HepG2 (cell line): ENCODE data around the gene ATRIP. TPM values are rescaled to one million over a fixed set of nuclear protein-coding genes. Genes with fewer than 3 reads are reported as not detected.

Source experiments
- HMG20B ChIP-seq: conservative IDR thresholded peaks from 2 replicates; pipeline ENCODE4 v1.6.1; 2016; ENCODE audit warnings: missing genetic modification reagents, missing compliant biosample characterization
- HMGA1 ChIP-seq: sonication (generic); formaldehyde crosslinking; conservative IDR thresholded peaks from 2 replicates; pipeline ENCODE4 v1.4.0; 2020; ENCODE audit warnings: missing genetic modification reagents
- JUND ChIP-seq: sonication (generic); formaldehyde crosslinking; IDR thresholded peaks from 2 replicates; pipeline ENCODE4 v1.8.0; 2022; ENCODE audit warnings: mild to moderate bottlenecking, missing genetic modification reagents
- KDM2A ChIP-seq: sonication (generic); formaldehyde crosslinking; IDR thresholded peaks from 2 replicates; pipeline ENCODE4 v1.4.0; 2020; ENCODE audit warnings: low read depth, missing genetic modification reagents, borderline replicate concordance
- KDM4B ChIP-seq: sonication (generic); formaldehyde crosslinking; IDR thresholded peaks from 2 replicates; pipeline ENCODE4 v1.4.0; 2020; ENCODE audit warnings: missing genetic modification reagents
- MED13 ChIP-seq: sonication (generic); formaldehyde crosslinking; IDR thresholded peaks from 2 replicates; pipeline ENCODE4 v1.5.0; 2020; ENCODE audit warnings: missing genetic modification reagents
- MLLT10 ChIP-seq: sonication (generic); formaldehyde crosslinking; IDR thresholded peaks from 2 replicates; pipeline ENCODE4 v1.4.0; 2020; ENCODE audit warnings: missing genetic modification reagents
- ONECUT2 ChIP-seq: sonication (generic); formaldehyde crosslinking; IDR thresholded peaks from 2 replicates; pipeline ENCODE4 v1.4.0; 2020; ENCODE audit warnings: missing genetic modification reagents
- SIX4 ChIP-seq: sonication (generic); formaldehyde crosslinking; IDR thresholded peaks from 2 replicates; pipeline ENCODE4 v1.4.0; 2020; ENCODE audit warnings: missing genetic modification reagents
- SKI ChIP-seq: fragments of 450-650 bp; IDR thresholded peaks from one replicate; pipeline ENCODE4 v1.6.1; 2018; ENCODE audit warnings: mild to moderate bottlenecking; ENCODE audit not compliant: partially characterized antibody
- SOX6 ChIP-seq, 2 experiments: fragments of 450-650 bp in 1 of 2; sonication (generic) in 1 of 2; formaldehyde crosslinking in 1 of 2; IDR thresholded peaks; 2 replicates each; pipeline versions ENCODE4 v1.4.0 to v1.6.1; 2017 to 2020; ENCODE audit warnings: antibody characterized with exemption in 1 of 2, mild to moderate bottlenecking in 1 of 2, missing genetic modification reagents in 1 of 2
- SSRP1 ChIP-seq: IDR thresholded peaks from 2 replicates; pipeline ENCODE4 v1.6.1; 2016; ENCODE audit warnings: control low read depth
- ZFP62 ChIP-seq: sonication (generic); formaldehyde crosslinking; IDR thresholded peaks from 2 replicates; pipeline ENCODE4 v1.4.0; 2020; ENCODE audit warnings: missing genetic modification reagents
- ZHX1 ChIP-seq: sonication (generic); formaldehyde crosslinking; IDR thresholded peaks from 2 replicates; pipeline ENCODE4 v1.8.1; 2022; ENCODE audit warnings: low read depth, mild to moderate bottlenecking, missing genetic modification reagents
- ZIK1 ChIP-seq: sonication (generic); formaldehyde crosslinking; IDR thresholded peaks from 2 replicates; pipeline ENCODE4 v1.5.0; 2020; ENCODE audit warnings: mild to moderate bottlenecking, low read depth, missing genetic modification reagents, borderline replicate concordance
- ZNF225 ChIP-seq: sonication (generic); formaldehyde crosslinking; IDR thresholded peaks from 2 replicates; pipeline ENCODE4 v1.4.0; 2020; ENCODE audit warnings: mild to moderate bottlenecking, missing genetic modification reagents
- ZNF296 ChIP-seq: sonication (generic); formaldehyde crosslinking; conservative IDR thresholded peaks from 2 replicates; pipeline ENCODE4 v1.5.0; 2020; ENCODE audit warnings: mild to moderate bottlenecking, missing genetic modification reagents
- ZNF34 ChIP-seq: sonication (generic); formaldehyde crosslinking; IDR thresholded peaks from 2 replicates; pipeline ENCODE4 v1.4.0; 2020; ENCODE audit warnings: mild to moderate bottlenecking, missing genetic modification reagents, borderline replicate concordance
- ZNF431 ChIP-seq: sonication (generic); formaldehyde crosslinking; IDR thresholded peaks from 2 replicates; pipeline ENCODE4 v1.9.0; 2022; ENCODE audit warnings: missing genetic modification reagents, low read depth, mild to moderate bottlenecking, borderline replicate concordance
- ZNF510 ChIP-seq: sonication (generic); formaldehyde crosslinking; IDR thresholded peaks from 2 replicates; pipeline ENCODE4 v1.4.0; 2020; ENCODE audit warnings: low read depth, mild to moderate bottlenecking, missing genetic modification reagents
- ZNF816 ChIP-seq: sonication (generic); formaldehyde crosslinking; IDR thresholded peaks from 2 replicates; pipeline ENCODE4 v1.8.0; 2022; ENCODE audit warnings: missing genetic modification reagents, mild to moderate bottlenecking, borderline replicate concordance
- ZXDC ChIP-seq: sonication (generic); formaldehyde crosslinking; IDR thresholded peaks from 2 replicates; pipeline ENCODE4 v1.5.0; 2020; ENCODE audit warnings: mild to moderate bottlenecking, missing genetic modification reagents
- polyA plus RNA-seq, 8 experiments: library from polyadenylated mRNA; depleted of rRNA in 3 of 8; stranded (reverse) in 7 of 8; unstranded in 1 of 8; fragments of >200 nt; fragmentation: Illumina TruSeq in 4 of 8; extraction: Trizol in 4 of 8; gene quantifications; 2 replicates each; pipeline versions ENCODE4 v1.2.1 to v1.2.3, GENCODE V29; 2011 to 2016; ENCODE audit warnings: low read depth in 4 of 8, missing spikeins in 1 of 8, mixed read lengths in 1 of 8; ENCODE audit not compliant: insufficient read depth in 1 of 8
- total RNA-seq, 5 experiments: library from RNA; depleted of rRNA; stranded (reverse); fragments of >200 nt; fragmentation: Illumina TruSeq; extraction: Trizol; gene quantifications; 2 replicates each; pipeline ENCODE4 v1.2.3, GENCODE V29; 2016; ENCODE audit warnings: low read depth in 1 of 5
- TF ChIP-seq, protein P1 (sequence below): sonication (generic); formaldehyde crosslinking; IDR thresholded peaks from 2 replicates; pipeline ENCODE4 v1.5.0; 2020; ENCODE audit warnings: missing genetic modification reagents, mild to moderate bottlenecking, borderline replicate concordance

ATRIP gene
- total and polyA plus RNA-seq, 2 of the 13 experiments (the other 11 are each of a cell fraction or from before 2014, with no cell fraction given) = 5.1 to 12.5 TPM

DNA sequence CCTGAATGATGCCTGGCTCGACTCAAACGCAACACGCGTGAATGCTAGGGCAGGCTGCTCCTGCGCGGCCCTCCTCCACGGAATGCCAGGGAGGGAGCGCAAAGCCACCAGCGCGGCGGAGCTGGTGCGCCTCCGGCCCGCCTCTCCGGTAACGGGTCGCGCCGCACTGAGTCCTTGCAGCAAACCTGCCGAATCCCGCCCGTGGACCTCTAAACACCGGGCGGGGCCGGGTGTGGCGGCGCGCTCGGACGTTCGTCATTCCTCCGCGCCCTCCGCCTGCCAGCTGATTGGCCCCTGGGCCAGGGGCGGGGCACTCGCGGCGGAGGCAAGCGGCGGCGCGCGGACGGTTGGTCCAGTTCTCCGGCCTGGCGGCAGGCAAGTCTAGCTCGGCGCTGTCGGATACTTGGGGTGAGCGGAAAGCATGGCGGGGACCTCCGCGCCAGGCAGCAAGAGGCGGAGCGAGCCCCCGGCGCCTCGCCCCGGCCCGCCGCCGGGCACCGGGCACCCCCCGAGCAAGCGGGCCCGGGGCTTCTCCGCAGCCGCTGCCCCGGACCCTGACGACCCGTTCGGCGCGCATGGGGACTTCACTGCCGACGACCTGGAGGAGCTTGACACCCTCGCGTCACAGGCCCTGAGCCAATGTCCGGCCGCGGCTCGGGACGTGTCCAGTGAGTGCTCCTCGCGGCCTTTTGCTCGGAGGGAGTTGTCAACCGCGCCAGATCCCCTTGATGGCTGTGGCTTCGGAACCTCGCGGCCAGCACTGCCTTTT is at the start of gene ATRIP (continued):
- TF ChIP-seq ZIK1 (CRISPR knock-in tag) (no peak; the same call in 1 of the 2 replicates), ZHX1 (CRISPR knock-in tag) (peak; percentile 78; the same call in 1 of the 2 replicates), MLLT10 (CRISPR knock-in tag) (no peak), KDM4B (CRISPR knock-in tag) (0 out of 2 replicates have a peak, but pooled peaks have one; percentile 22), ONECUT2 (CRISPR knock-in tag) (0 out of 2 replicates have a peak, but pooled peaks have one; percentile 12), ZNF225 (CRISPR knock-in tag) (0 out of 2 replicates have a peak, but pooled peaks have one; percentile 22), ZNF816 (CRISPR knock-in tag) (no peak; the same call in 1 of the 2 replicates), KDM2A (CRISPR knock-in tag) (peak; percentile 93), ZNF296 (no peak), ZFP62 (CRISPR knock-in tag) (no peak), ZNF34 (CRISPR knock-in tag) (no peak), SKI (peak; percentile 7), ZNF431 (CRISPR knock-in tag) (peak; percentile 77), HMG20B (CRISPR knock-in tag) (no peak), HMGA1 (CRISPR knock-in tag) (no peak), SSRP1 (CRISPR knock-in tag) (no peak), ZXDC (CRISPR knock-in tag) (0 out of 2 replicates have a peak, but pooled peaks have one; percentile 44), ZNF510 (CRISPR knock-in tag) (no peak), MED13 (CRISPR knock-in tag) (peak; percentile 75; the same call in 1 of the 2 replicates), SIX4 (CRISPR knock-in tag) (peak; percentile 49; the same call in 1 of the 2 replicates), SOX6 (IDR thresholded peaks at IDR 0.05) (no peak), SOX6 (CRISPR knock-in tag; IDR thresholded peaks at IDR 0.05) (peak; percentile 53), JUND (CRISPR knock-in tag) (no peak)
- TF ChIP-seq, protein P1, sequence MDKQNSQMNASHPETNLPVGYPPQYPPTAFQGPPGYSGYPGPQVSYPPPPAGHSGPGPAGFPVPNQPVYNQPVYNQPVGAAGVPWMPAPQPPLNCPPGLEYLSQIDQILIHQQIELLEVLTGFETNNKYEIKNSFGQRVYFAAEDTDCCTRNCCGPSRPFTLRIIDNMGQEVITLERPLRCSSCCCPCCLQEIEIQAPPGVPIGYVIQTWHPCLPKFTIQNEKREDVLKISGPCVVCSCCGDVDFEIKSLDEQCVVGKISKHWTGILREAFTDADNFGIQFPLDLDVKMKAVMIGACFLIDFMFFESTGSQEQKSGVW = no peak
